HepG2 (cell line): ENCODE measurements around the gene CTF1. TPM values are rescaled to one million over a fixed set of nuclear protein-coding genes. Genes with fewer than 3 reads are reported as not detected.

Experiments
- AGO1 ChIP-seq: fragments of 200-400 bp; formaldehyde crosslinking; IDR thresholded peaks from 2 replicates; pipeline ENCODE4 v1.6.1; 2017; ENCODE audit warnings: mild to moderate bottlenecking, low read depth, low read length, moderate library complexity; ENCODE audit not compliant: poor library complexity, severe bottlenecking
- ELF1 ChIP-seq: sonication (generic); formaldehyde crosslinking; IDR thresholded peaks from 2 replicates; pipeline ENCODE4 v1.4.0; 2020; ENCODE audit warnings: missing genetic modification reagents
- GATAD1 ChIP-seq: IDR thresholded peaks from 2 replicates; pipeline ENCODE4 v1.6.1; 2016; ENCODE audit warnings: missing genetic modification reagents, missing compliant biosample characterization
- HDAC1 ChIP-seq: sonication (generic); formaldehyde crosslinking; IDR thresholded peaks from 2 replicates; pipeline ENCODE4 v1.5.1; 2020; ENCODE audit warnings: mild to moderate bottlenecking, missing genetic modification reagents
- HNF4A ChIP-seq: sonication (generic); formaldehyde crosslinking; IDR thresholded peaks from 2 replicates; pipeline ENCODE4 v1.4.0; 2020; ENCODE audit warnings: missing genetic modification reagents
- MXI1 ChIP-seq: IDR thresholded peaks from 3 replicates; pipeline ENCODE4 v1.6.1; 2012; ENCODE audit warnings: low read depth, low read length, inconsistent platforms, borderline replicate concordance
- SAFB2 ChIP-seq: sonication (generic); formaldehyde crosslinking; IDR thresholded peaks from 2 replicates; pipeline ENCODE4 v1.5.1; 2020; ENCODE audit warnings: missing genetic modification reagents, low read depth, mild to moderate bottlenecking, borderline replicate concordance
- SALL2 ChIP-seq: sonication (generic); formaldehyde crosslinking; IDR thresholded peaks from 2 replicates; pipeline ENCODE4 v1.8.1; 2023; ENCODE audit warnings: mild to moderate bottlenecking, missing genetic modification reagents, inconsistent platforms
- SP4 ChIP-seq: sonication (generic); formaldehyde crosslinking; IDR thresholded peaks from 2 replicates; pipeline ENCODE4 v1.8.1; 2023; ENCODE audit warnings: mild to moderate bottlenecking, missing genetic modification reagents
- TAF1 ChIP-seq: sonication (generic); formaldehyde crosslinking; IDR thresholded peaks from 2 replicates; pipeline ENCODE4 v1.4.0; 2020; ENCODE audit warnings: missing genetic modification reagents
- YEATS4 ChIP-seq: sonication (generic); formaldehyde crosslinking; IDR thresholded peaks from 2 replicates; pipeline ENCODE4 v1.4.0; 2020; ENCODE audit warnings: missing genetic modification reagents, borderline replicate concordance
- ZFY ChIP-seq: sonication (generic); formaldehyde crosslinking; IDR thresholded peaks from 2 replicates; pipeline ENCODE4 v1.4.0; 2020; ENCODE audit warnings: missing genetic modification reagents
- ZNF557 ChIP-seq: sonication (generic); formaldehyde crosslinking; IDR thresholded peaks from 2 replicates; pipeline ENCODE4 v1.4.0; 2020; ENCODE audit warnings: missing genetic modification reagents
- ZNF605 ChIP-seq: sonication (generic); formaldehyde crosslinking; IDR thresholded peaks from 2 replicates; pipeline ENCODE4 v1.8.0; 2022; ENCODE audit warnings: mild to moderate bottlenecking, missing genetic modification reagents
- ZNF792 ChIP-seq: IDR thresholded peaks from 2 replicates; pipeline ENCODE4 v1.6.1; 2016
- ZSCAN21 ChIP-seq: sonication (generic); formaldehyde crosslinking; IDR thresholded peaks from 2 replicates; pipeline ENCODE4 v1.8.0; 2022; ENCODE audit warnings: mild to moderate bottlenecking, missing genetic modification reagents, moderate library complexity, borderline replicate concordance
- ZSCAN31 ChIP-seq: sonication (generic); formaldehyde crosslinking; IDR thresholded peaks from 2 replicates; pipeline ENCODE4 v1.5.0; 2020; ENCODE audit warnings: low read depth, mild to moderate bottlenecking, missing genetic modification reagents
- polyA plus RNA-seq, 8 experiments: library from polyadenylated mRNA; depleted of rRNA in 3 of 8; stranded (reverse) in 7 of 8; unstranded in 1 of 8; fragments of >200 nt; fragmentation: Illumina TruSeq in 4 of 8; extraction: Trizol in 4 of 8; gene quantifications; 2 replicates each; pipeline versions ENCODE4 v1.2.1 to v1.2.3, GENCODE V29; 2011 to 2016; ENCODE audit warnings: low read depth in 4 of 8, missing spikeins in 1 of 8, mixed read lengths in 1 of 8; ENCODE audit not compliant: insufficient read depth in 1 of 8
- total RNA-seq, 5 experiments: library from RNA; depleted of rRNA; stranded (reverse); fragments of >200 nt; fragmentation: Illumina TruSeq; extraction: Trizol; gene quantifications; 2 replicates each; pipeline ENCODE4 v1.2.3, GENCODE V29; 2016; ENCODE audit warnings: low read depth in 1 of 5
- TF ChIP-seq, protein P1 (sequence below): sonication (generic); formaldehyde crosslinking; IDR thresholded peaks from 2 replicates; pipeline ENCODE4 v1.4.0; 2020; ENCODE audit warnings: missing genetic modification reagents
- TF ChIP-seq, protein P2 (sequence below): sonication (generic); formaldehyde crosslinking; IDR thresholded peaks from 2 replicates; pipeline ENCODE4 v1.5.0; 2020; ENCODE audit warnings: missing genetic modification reagents
- TF ChIP-seq, protein P3 (sequence below): sonication (generic); formaldehyde crosslinking; IDR thresholded peaks from 2 replicates; pipeline ENCODE4 v1.4.0; 2020; ENCODE audit warnings: missing genetic modification reagents, low read depth, mild to moderate bottlenecking, borderline replicate concordance
- TF ChIP-seq, protein P4 (sequence below): sonication (generic); formaldehyde crosslinking; IDR thresholded peaks from 2 replicates; pipeline ENCODE4 v1.5.0; 2020; ENCODE audit warnings: missing genetic modification reagents, mild to moderate bottlenecking, borderline replicate concordance
- TF ChIP-seq, protein P5 (sequence below): sonication (generic); formaldehyde crosslinking; IDR thresholded peaks from 2 replicates; pipeline ENCODE4 v1.4.0; 2020; ENCODE audit warnings: missing genetic modification reagents

Gene CTF1
- total and polyA plus RNA-seq, 2 of the 13 experiments (the other 11 are each of a cell fraction or from before 2014, with no cell fraction given), result 0.13 to 1.8 TPM

DNA sequence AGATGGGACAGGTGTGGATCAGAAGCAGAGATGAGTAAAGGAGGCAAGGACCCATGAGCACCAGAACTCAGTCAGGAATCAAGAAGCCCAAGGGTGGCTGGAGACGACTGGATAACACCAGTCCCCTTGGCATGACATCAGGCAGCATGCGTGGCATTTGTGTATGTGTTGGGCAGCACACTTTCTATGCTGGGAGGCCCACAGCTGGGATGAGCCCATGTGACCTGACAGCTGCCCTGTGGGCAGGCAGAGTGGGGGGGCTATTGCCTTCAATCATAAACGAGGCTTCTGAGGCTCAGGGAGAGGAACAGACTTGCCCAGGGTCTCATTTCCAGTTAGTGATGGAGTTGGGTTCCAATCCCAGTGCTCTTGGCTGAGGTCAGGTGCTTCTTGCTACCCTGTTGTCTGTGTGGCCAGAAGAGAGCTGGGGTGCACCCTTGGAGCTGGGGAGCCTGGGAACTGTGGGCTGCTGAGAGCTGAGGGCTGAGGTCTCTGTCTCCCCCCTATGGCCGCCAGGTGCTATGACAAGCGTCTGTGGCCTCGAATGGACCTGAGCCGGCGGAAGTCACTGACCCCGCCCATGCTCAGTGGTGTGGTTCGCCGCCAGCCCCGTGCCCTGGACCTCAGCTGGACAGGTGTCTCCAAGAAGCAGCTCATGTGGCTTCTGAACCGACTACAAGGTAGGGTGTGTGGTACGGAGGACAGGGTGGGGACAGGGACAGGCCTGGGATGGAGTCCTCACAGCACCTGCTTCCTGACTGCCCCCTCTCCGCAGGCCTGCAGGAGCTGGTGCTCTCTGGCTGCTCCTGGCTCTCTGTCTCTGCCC is 45.4 kb downstream of the CTF1 start (continued):
- TF ChIP-seq, protein P1, sequence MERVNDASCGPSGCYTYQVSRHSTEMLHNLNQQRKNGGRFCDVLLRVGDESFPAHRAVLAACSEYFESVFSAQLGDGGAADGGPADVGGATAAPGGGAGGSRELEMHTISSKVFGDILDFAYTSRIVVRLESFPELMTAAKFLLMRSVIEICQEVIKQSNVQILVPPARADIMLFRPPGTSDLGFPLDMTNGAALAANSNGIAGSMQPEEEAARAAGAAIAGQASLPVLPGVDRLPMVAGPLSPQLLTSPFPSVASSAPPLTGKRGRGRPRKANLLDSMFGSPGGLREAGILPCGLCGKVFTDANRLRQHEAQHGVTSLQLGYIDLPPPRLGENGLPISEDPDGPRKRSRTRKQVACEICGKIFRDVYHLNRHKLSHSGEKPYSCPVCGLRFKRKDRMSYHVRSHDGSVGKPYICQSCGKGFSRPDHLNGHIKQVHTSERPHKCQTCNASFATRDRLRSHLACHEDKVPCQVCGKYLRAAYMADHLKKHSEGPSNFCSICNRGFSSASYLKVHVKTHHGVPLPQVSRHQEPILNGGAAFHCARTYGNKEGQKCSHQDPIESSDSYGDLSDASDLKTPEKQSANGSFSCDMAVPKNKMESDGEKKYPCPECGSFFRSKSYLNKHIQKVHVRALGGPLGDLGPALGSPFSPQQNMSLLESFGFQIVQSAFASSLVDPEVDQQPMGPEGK (CRISPR knock-in tag), result peak; percentile 68
- TF ChIP-seq MXI1 (peak; percentile 73; the same call in 1 of the 3 replicates), TAF1 (peak; percentile 46; the same call in 1 of the 2 replicates), HDAC1 (CRISPR knock-in tag) (peak; percentile 54; the same call in 1 of the 2 replicates), ZFY (CRISPR knock-in tag) (peak; percentile 58; the same call in 1 of the 2 replicates), GATAD1 (CRISPR knock-in tag) (peak; percentile 69), YEATS4 (CRISPR knock-in tag) (peak; percentile 37; the same call in 1 of the 2 replicates), ZNF605 (CRISPR knock-in tag) (peak; percentile 59; the same call in 1 of the 2 replicates), ZSCAN21 (CRISPR knock-in tag) (peak; percentile 7; the same call in 1 of the 2 replicates), SALL2 (CRISPR knock-in tag) (0 out of 2 replicates have a peak, but pooled peaks have one; percentile 43), ZNF557 (no peak), SP4 (CRISPR knock-in tag) (no peak), HNF4A (CRISPR knock-in tag) (0 out of 2 replicates have a peak, but pooled peaks have one; percentile 10), AGO1 (peak; percentile 79), ZNF792 (CRISPR knock-in tag) (0 out of 2 replicates have a peak, but pooled peaks have one; percentile 17), ZSCAN31 (peak; percentile 49; the same call in 1 of the 2 replicates), SAFB2 (CRISPR knock-in tag) (peak; percentile 93), ELF1 (CRISPR knock-in tag) (0 out of 2 replicates have a peak, but pooled peaks have one; percentile 17)
- TF ChIP-seq, protein P2, sequence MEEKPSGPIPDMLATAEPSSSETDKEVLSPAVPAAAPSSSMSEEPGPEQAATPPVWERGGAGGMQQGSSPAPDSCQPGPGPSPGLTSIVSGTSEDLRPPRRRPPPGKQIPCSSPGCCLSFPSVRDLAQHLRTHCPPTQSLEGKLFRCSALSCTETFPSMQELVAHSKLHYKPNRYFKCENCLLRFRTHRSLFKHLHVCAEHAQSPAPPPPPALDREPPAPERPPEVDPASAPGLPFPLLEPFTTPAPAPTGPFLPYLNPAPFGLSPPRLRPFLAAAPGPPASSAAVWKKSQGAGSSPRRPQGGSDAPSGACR (CRISPR knock-in tag), result peak; percentile 88
- TF ChIP-seq, protein P3, sequence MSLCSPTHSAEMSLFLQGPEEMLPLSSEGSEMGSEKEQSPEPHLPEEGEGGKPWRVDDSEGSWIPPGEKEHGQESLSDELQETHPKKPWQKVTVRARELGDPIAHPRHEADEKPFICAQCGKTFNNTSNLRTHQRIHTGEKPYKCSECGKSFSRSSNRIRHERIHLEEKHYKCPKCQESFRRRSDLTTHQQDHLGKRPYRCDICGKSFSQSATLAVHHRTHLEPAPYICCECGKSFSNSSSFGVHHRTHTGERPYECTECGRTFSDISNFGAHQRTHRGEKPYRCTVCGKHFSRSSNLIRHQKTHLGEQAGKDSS (CRISPR knock-in tag), result peak; percentile 58; the same call in 1 of the 2 replicates
- TF ChIP-seq, protein P4, sequence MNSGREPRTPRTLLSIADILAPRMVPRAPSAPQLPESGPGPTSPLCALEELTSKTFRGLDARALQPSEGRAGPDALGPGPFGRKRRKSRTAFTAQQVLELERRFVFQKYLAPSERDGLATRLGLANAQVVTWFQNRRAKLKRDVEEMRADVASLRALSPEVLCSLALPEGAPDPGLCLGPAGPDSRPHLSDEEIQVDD (CRISPR knock-in tag), result 0 out of 2 replicates have a peak, but pooled peaks have one; percentile 58
- TF ChIP-seq, protein P5, sequence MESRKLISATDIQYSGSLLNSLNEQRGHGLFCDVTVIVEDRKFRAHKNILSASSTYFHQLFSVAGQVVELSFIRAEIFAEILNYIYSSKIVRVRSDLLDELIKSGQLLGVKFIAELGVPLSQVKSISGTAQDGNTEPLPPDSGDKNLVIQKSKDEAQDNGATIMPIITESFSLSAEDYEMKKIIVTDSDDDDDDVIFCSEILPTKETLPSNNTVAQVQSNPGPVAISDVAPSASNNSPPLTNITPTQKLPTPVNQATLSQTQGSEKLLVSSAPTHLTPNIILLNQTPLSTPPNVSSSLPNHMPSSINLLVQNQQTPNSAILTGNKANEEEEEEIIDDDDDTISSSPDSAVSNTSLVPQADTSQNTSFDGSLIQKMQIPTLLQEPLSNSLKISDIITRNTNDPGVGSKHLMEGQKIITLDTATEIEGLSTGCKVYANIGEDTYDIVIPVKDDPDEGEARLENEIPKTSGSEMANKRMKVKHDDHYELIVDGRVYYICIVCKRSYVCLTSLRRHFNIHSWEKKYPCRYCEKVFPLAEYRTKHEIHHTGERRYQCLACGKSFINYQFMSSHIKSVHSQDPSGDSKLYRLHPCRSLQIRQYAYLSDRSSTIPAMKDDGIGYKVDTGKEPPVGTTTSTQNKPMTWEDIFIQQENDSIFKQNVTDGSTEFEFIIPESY, result 0 out of 2 replicates have a peak, but pooled peaks have one; percentile 27
